Endothelial cell of umbilical vein (primary cell): ENCODE data around the gene TEKTIP1. TPM values are rescaled to one million over a fixed set of nuclear protein-coding genes. Genes with fewer than 3 reads are reported as not detected.

Experiments used
- BruUV-seq: library from RNA; stranded (reverse); fragments of 400-500 nt; replicated peaks from 2 replicates; lab custom pipeline; 2021; lab: Mats Ljungman, UMichigan
- CTCF ChIA-PET: fragments of 300-600, 350-600 bp; sonication (Branson Sonifier 250); formaldehyde crosslinking; loops from one replicate; lab custom pipeline; 2021; ENCODE audit warnings: antibody characterized with exemption, inconsistent platforms; lab: Charles Lee
- POLR2A ChIA-PET: fragments of 300-600, 350-600 bp; sonication (Branson Sonifier 250); formaldehyde crosslinking; loops from one replicate; lab custom pipeline; 2021; ENCODE audit warnings: antibody characterized with exemption, inconsistent platforms; lab: Charles Lee
- DNase-seq: peaks from one replicate; pipeline ENCODE4 v3.0.0-alpha.2; 2011; ENCODE audit warnings: low read depth, low spot score
- FAIRE-seq: peaks from 2 replicates; lab custom pipeline; 2011; peaks lifted over from hg19 to GRCh38; lab: Jason Lieb, UNC
- H2AFZ ChIP-seq: 2 replicates; pipeline ENCODE4 v1.6.0; 2012; ENCODE audit warnings: low read depth, low read length, control low read depth, inconsistent platforms
- H3K27ac ChIP-seq: 2 replicates; pipeline ENCODE4 v1.5.1; 2011; ENCODE audit warnings: low read depth, mild to moderate bottlenecking, control low read depth, low read length, moderate library complexity; ENCODE audit not compliant: insufficient read depth
- H3K27me3 ChIP-seq, 2 experiments: 2 replicates each; pipeline versions ENCODE4 v1.6.0 to v1.6.1; 2011; ENCODE audit warnings: low read length in 2 of 2, mixed read lengths in 1 of 2; ENCODE audit not compliant: control insufficient read depth in 2 of 2, insufficient read depth in 2 of 2
- H3K36me3 ChIP-seq, 2 experiments: 2 replicates in 1 of 2; 3 replicates in 1 of 2; pipeline ENCODE4 v1.5.1; 2011; ENCODE audit warnings: low read length in 2 of 2, mild to moderate bottlenecking in 1 of 2, moderate library complexity in 1 of 2; ENCODE audit not compliant: control insufficient read depth in 2 of 2, insufficient read depth in 2 of 2; ENCODE audit errors: extremely low read depth in 1 of 2
- H3K4me1 ChIP-seq: 3 replicates; pipeline ENCODE4 v1.5.1; 2011; ENCODE audit warnings: mild to moderate bottlenecking, low read length; ENCODE audit not compliant: control insufficient read depth, insufficient read depth; ENCODE audit errors: extremely low read depth
- H3K4me2 ChIP-seq: 2 replicates; pipeline ENCODE4 v1.6.1; 2011; ENCODE audit warnings: low read length, control low read depth, mixed read lengths; ENCODE audit not compliant: insufficient read depth
- H3K4me3 ChIP-seq, 3 experiments: fragments of 200-600 bp in 1 of 3; sonication (generic), shearing (Covaris generic) in 1 of 3; replicated peaks in 1 of 3; 2 replicates each; pipeline ENCODE4 v1.5.1; 2011 to 2016; ENCODE audit warnings: control low read depth in 3 of 3, low read length in 3 of 3, mild to moderate bottlenecking in 2 of 3, inconsistent platforms in 1 of 3, low read depth in 1 of 3, moderate library complexity in 1 of 3; ENCODE audit not compliant: insufficient read depth in 1 of 3
- H3K79me2 ChIP-seq: 2 replicates; pipeline ENCODE4 v1.6.0; 2012; ENCODE audit warnings: low read length, inconsistent platforms; ENCODE audit not compliant: control insufficient read depth, insufficient read depth
- H3K9ac ChIP-seq: replicated peaks from 2 replicates; pipeline ENCODE3; 2011; ENCODE audit warnings: low read length, control low read depth; ENCODE audit not compliant: insufficient read depth; ENCODE audit errors: extremely low read depth
- H3K9me1 ChIP-seq: replicated peaks from 3 replicates; pipeline ENCODE4 v1.6.0; 2011; ENCODE audit warnings: mild to moderate bottlenecking, low read length; ENCODE audit not compliant: control insufficient read depth, insufficient read depth; ENCODE audit errors: extremely low read depth
- H3K9me3 ChIP-seq: replicated peaks from 2 replicates; pipeline ENCODE4 v1.5.1; 2012; ENCODE audit warnings: low read length, inconsistent platforms; ENCODE audit not compliant: control insufficient read depth, insufficient read depth
- H4K20me1 ChIP-seq: replicated peaks from 2 replicates; pipeline ENCODE3; 2011; ENCODE audit warnings: mild to moderate bottlenecking, low read length; ENCODE audit not compliant: control insufficient read depth, insufficient read depth; ENCODE audit errors: extremely low read depth
- FOS ChIP-seq: IDR thresholded peaks from 2 replicates; pipeline ENCODE4 v1.6.1; 2011; ENCODE audit warnings: mild to moderate bottlenecking, low read length, moderate library complexity, borderline replicate concordance; ENCODE audit not compliant: insufficient read depth
- GATA2 ChIP-seq: IDR thresholded peaks from 2 replicates; pipeline ENCODE4 v1.7.0; 2011; ENCODE audit warnings: low read depth, mild to moderate bottlenecking, moderate library complexity, mixed read lengths, low read length; ENCODE audit not compliant: insufficient read length, insufficient read depth
- MYC ChIP-seq: IDR thresholded peaks from one replicate; pipeline ENCODE4 v1.6.1; 2011; ENCODE audit warnings: mild to moderate bottlenecking, low read depth, low read length
- POLR2A ChIP-seq: IDR thresholded peaks from 2 replicates; pipeline ENCODE4 v1.6.1; 2012; ENCODE audit warnings: low read depth, mild to moderate bottlenecking, control low read depth, low read length
- POLR2AphosphoS5 ChIP-seq: IDR thresholded peaks from 2 replicates; pipeline ENCODE4 v1.6.1; 2012; ENCODE audit warnings: low read depth, mild to moderate bottlenecking, control low read depth, low read length, moderate library complexity; ENCODE audit not compliant: insufficient read depth
- dilution Hi-C: fragments of 300-500 bp; cut with MboI; formaldehyde crosslinking; loops from one replicate; pipeline ENCODE4 v1.15.0; 2019; ENCODE audit warnings: low sequenced_read_pairs; ENCODE audit not compliant: extremely low pct_ligation_motif_present
- intact Hi-C: fragments of 100-400 bp; cut with micrococcal nuclease; formaldehyde crosslinking; loops from one replicate; pipeline ENCODE4 v1.10.0; 2022
- polyA plus RNA-seq, 4 experiments: library from polyadenylated mRNA; depleted of rRNA in 3 of 4; stranded (reverse) in 3 of 4; unstranded in 1 of 4; fragments of >200 nt; gene quantifications; 2 replicates each; pipeline versions ENCODE4 v1.2.1 to v1.2.3, GENCODE V29; 2011 to 2012; ENCODE audit warnings: missing spikeins in 1 of 4
- total RNA-seq: library from RNA; stranded (reverse); gene quantifications from 2 replicates; pipeline ENCODE4 v1.2.3, GENCODE V29; 2021
- TF ChIP-seq, protein P1 (sequence below), 2 donors: IDR thresholded peaks; 1 replicate in 1 of 2; 2 replicates in 1 of 2; pipeline ENCODE4 v1.5.1; 2011; ENCODE audit warnings: low read length in 2 of 2, mild to moderate bottlenecking in 2 of 2, moderate library complexity in 2 of 2, control low read depth in 1 of 2, inconsistent platforms in 1 of 2, low read depth in 1 of 2; ENCODE audit not compliant: insufficient read depth in 1 of 2; ENCODE audit errors: extremely low read depth in 1 of 2

Gene TEKTIP1
- total and polyA plus RNA-seq, 2 donors (not counting 3 experiments of a cell fraction or from before 2014, with no cell fraction given): 0.73 TPM; not detected in 1

DNA sequence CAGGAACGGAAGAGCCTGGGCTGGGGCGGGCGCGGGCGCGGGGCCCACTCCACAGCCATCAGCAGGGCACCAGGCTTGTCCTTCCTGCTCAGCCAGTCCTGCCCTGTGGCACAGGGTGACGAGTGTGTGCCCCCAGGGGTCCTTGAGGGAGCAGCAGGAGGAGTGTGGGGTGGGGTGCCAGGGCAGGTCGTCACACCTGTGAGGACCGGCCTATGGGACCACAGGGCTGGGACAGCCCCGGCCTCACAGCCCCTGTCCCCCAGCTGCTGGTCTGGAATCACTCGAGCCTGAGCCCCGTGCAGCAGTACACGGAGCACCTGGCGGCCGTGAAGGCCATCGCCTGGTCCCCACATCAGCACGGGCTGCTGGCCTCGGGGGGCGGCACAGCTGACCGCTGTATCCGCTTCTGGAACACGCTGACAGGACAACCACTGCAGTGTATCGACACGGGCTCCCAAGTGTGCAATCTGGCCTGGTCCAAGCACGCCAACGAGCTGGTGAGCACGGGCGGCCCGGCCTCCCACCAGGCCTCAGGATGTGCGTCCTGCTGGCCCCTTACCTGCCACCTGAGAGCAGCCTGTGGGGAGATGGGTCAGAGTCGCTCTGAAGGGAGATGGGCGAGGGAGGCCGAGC lies 6.7 kb upstream of the TEKTIP1 start:
- dilution Hi-C loops: no loop called here
- no peak overlapping the region for H3K9ac ChIP-seq
- H3K27me3 ChIP-seq: no peaks in the 10 kb centered on the region
- H3K4me3 ChIP-seq: no peak overlapping the region
- no peaks in the 10 kb centered on the region for H4K20me1 ChIP-seq
- intact Hi-C loops: no loop called here
- H3K79me2 ChIP-seq: no peaks in the 10 kb centered on the region
- H3K9me3 ChIP-seq: no peaks in the 10 kb centered on the region
- peaks cover 9 to 50% of the 10 kb centered on the region in 2 experiments for H3K36me3 ChIP-seq
- no TSS peak for BruUV-seq
- no peak overlapping the region for H3K27ac ChIP-seq
- CTCF ChIA-PET: interaction anchor here (1.2 kb wide), 1 partner anchor 13 kb away, joined by 4 read pairs; no protein-coding TSS in a partner anchor
- DNase-seq: no peak
- no peaks in the 10 kb centered on the region for H3K9me1 ChIP-seq
- TF ChIP-seq POLR2AphosphoS5 (no peak), POLR2A (no peak), FOS (no peak), MYC (no peak), GATA2 (no peak)
- TF ChIP-seq, protein P1, sequence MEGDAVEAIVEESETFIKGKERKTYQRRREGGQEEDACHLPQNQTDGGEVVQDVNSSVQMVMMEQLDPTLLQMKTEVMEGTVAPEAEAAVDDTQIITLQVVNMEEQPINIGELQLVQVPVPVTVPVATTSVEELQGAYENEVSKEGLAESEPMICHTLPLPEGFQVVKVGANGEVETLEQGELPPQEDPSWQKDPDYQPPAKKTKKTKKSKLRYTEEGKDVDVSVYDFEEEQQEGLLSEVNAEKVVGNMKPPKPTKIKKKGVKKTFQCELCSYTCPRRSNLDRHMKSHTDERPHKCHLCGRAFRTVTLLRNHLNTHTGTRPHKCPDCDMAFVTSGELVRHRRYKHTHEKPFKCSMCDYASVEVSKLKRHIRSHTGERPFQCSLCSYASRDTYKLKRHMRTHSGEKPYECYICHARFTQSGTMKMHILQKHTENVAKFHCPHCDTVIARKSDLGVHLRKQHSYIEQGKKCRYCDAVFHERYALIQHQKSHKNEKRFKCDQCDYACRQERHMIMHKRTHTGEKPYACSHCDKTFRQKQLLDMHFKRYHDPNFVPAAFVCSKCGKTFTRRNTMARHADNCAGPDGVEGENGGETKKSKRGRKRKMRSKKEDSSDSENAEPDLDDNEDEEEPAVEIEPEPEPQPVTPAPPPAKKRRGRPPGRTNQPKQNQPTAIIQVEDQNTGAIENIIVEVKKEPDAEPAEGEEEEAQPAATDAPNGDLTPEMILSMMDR (IDR thresholded peaks at IDR 0.05; ENCODE audit: extremely low read depth in 1 of 2, insufficient read depth in 1 of 2, low read depth in 1 of 2, low read length in 2 of 2): no peak
- no peak for FAIRE-seq
- H3K4me1 ChIP-seq: no peaks in the 10 kb centered on the region
- H3K4me2 ChIP-seq: no peak overlapping the region
- H2AFZ ChIP-seq: no peak overlapping the region
- POLR2A ChIA-PET: no interaction called here
